ENCODE results near the gene MYLK.

DNA sequence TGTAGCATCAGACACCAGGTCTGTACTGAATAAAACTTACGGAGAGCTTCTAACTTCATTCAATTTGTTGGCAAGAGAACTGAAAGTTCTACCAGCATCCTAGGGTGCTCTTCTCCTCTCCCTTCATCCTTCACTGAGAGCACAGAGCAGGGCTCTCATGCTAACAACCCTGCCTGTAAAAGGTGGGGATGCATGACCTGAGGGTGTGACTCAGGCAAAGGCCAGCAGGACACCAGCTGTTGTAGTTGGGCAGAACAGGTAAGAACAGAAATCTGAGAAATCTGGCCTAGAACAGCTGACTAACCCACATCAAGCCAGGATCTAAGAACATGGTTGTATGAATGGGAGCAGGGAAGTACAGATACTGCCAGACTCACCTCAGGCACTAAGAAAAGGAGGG is 64.2 kb downstream of the MYLK start:
- TF ChIP-seq, protein P1, sequence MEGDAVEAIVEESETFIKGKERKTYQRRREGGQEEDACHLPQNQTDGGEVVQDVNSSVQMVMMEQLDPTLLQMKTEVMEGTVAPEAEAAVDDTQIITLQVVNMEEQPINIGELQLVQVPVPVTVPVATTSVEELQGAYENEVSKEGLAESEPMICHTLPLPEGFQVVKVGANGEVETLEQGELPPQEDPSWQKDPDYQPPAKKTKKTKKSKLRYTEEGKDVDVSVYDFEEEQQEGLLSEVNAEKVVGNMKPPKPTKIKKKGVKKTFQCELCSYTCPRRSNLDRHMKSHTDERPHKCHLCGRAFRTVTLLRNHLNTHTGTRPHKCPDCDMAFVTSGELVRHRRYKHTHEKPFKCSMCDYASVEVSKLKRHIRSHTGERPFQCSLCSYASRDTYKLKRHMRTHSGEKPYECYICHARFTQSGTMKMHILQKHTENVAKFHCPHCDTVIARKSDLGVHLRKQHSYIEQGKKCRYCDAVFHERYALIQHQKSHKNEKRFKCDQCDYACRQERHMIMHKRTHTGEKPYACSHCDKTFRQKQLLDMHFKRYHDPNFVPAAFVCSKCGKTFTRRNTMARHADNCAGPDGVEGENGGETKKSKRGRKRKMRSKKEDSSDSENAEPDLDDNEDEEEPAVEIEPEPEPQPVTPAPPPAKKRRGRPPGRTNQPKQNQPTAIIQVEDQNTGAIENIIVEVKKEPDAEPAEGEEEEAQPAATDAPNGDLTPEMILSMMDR (IDR thresholded peaks at IDR 0.05) = no peak
- no peak for TF ChIP-seq POLR2A (IDR thresholded peaks at IDR 0.05)
